HEK293 (cell line): ENCODE data around the gene EFCAB6.

Experiments used
- CTCF ChIA-PET: fragments of 350-600 bp; formaldehyde crosslinking; extraction: SDS; loops from one replicate; lab custom pipeline; 2021; ENCODE audit warnings: antibody characterized with exemption; lab: Yijun Ruan, JAX
- POLR2A ChIA-PET: fragments of 300-600 bp; formaldehyde crosslinking; extraction: SDS; loops from one replicate; lab custom pipeline; 2020; ENCODE audit warnings: antibody characterized with exemption, inconsistent platforms; lab: Yijun Ruan, JAX
- H3K27ac ChIP-seq: fragments of 200-500 bp; sonication (Bioruptor generic); 2 replicates; pipeline ENCODE4 v1.5.1; 2014; ENCODE audit warnings: low read depth, low read length, control low read depth, inconsistent platforms; ENCODE audit errors: extremely low read depth
- H3K36me3 ChIP-seq, 2 experiments: fragments of 200-500 bp in 1 of 2; sonication (Bioruptor generic) in 1 of 2; 1 replicate in 1 of 2; 2 replicates in 1 of 2; pipeline ENCODE4 v1.5.1; 2014 to 2017; ENCODE audit warnings: inconsistent platforms in 2 of 2, low read length in 2 of 2; ENCODE audit not compliant: control insufficient read depth in 2 of 2, insufficient read depth in 1 of 2
- H3K4me1 ChIP-seq: fragments of 200-500 bp; sonication (Bioruptor generic); 2 replicates; pipeline ENCODE4 v1.5.1; 2014; ENCODE audit warnings: mild to moderate bottlenecking, low read length, inconsistent platforms; ENCODE audit not compliant: control insufficient read depth, insufficient read depth
- H3K4me3 ChIP-seq: 2 replicates; pipeline ENCODE4 v1.5.1; 2011; ENCODE audit warnings: low read depth, mild to moderate bottlenecking, control low read depth, low read length, moderate library complexity
- H3K9me3 ChIP-seq: fragments of 200-500 bp; sonication (Bioruptor generic); 2 replicates; pipeline ENCODE4 v1.5.1; 2014; ENCODE audit warnings: low read depth, low read length, inconsistent platforms; ENCODE audit not compliant: control insufficient read depth, insufficient read depth
- BCL11A ChIP-seq: fragments of 450-650 bp; formaldehyde crosslinking; IDR thresholded peaks from 2 replicates; pipeline ENCODE4 v1.5.1; 2016; ENCODE audit warnings: low read depth, missing biosample characterization, missing genetic modification characterization
- HOXC10 ChIP-seq: sonication (generic); formaldehyde crosslinking; IDR thresholded peaks from 2 replicates; pipeline ENCODE4 v1.8.1; 2023; ENCODE audit warnings: mild to moderate bottlenecking, missing genetic modification reagents
- KLF1 ChIP-seq: fragments of 450-650 bp; formaldehyde crosslinking; IDR thresholded peaks from 2 replicates; pipeline ENCODE4 v1.5.1; 2016; ENCODE audit warnings: missing biosample characterization, missing genetic modification characterization
- KLF9 ChIP-seq: fragments of 450-650 bp; formaldehyde crosslinking; IDR thresholded peaks from 2 replicates; pipeline ENCODE4 v1.5.1; 2016; ENCODE audit warnings: missing biosample characterization, missing genetic modification characterization, low read depth
- OSR2 ChIP-seq: fragments of 450-650 bp; formaldehyde crosslinking; IDR thresholded peaks from 2 replicates; pipeline ENCODE4 v1.5.1; 2016; ENCODE audit warnings: missing biosample characterization, missing genetic modification characterization
- PRDM1 ChIP-seq: fragments of 450-650 bp; formaldehyde crosslinking; IDR thresholded peaks from 2 replicates; pipeline ENCODE4; 2016; ENCODE audit warnings: missing biosample characterization, missing genetic modification characterization
- SETDB1 ChIP-seq: IDR thresholded peaks from one replicate; pipeline ENCODE4 v1.6.1; 2017; ENCODE audit warnings: mild to moderate bottlenecking, low read length, moderate library complexity, mixed read lengths; ENCODE audit not compliant: insufficient read length
- TRIM28 ChIP-seq: IDR thresholded peaks from 2 replicates; pipeline ENCODE4 v1.6.1; 2011; ENCODE audit warnings: low read length, control low read depth, borderline replicate concordance
- ZBTB7A ChIP-seq: fragments of 450-650 bp; formaldehyde crosslinking; IDR thresholded peaks from 2 replicates; pipeline ENCODE4 v1.5.1; 2016; ENCODE audit warnings: low read depth, missing biosample characterization, missing genetic modification characterization
- ZFP37 ChIP-seq: fragments of 450-650 bp; formaldehyde crosslinking; IDR thresholded peaks from 2 replicates; pipeline ENCODE4 v1.5.1; 2016; ENCODE audit warnings: missing biosample characterization, missing genetic modification characterization
- ZNF112 ChIP-seq: fragments of 450-650 bp; formaldehyde crosslinking; IDR thresholded peaks from 2 replicates; pipeline ENCODE4 v1.5.0; 2017; ENCODE audit warnings: missing biosample characterization, missing genetic modification characterization
- ZNF214 ChIP-seq: fragments of 450-650 bp; formaldehyde crosslinking; IDR thresholded peaks from 2 replicates; pipeline ENCODE4 v1.5.1; 2017; ENCODE audit warnings: missing biosample characterization, mild to moderate bottlenecking, missing genetic modification characterization, borderline replicate concordance
- ZNF274 ChIP-seq, 2 experiments: fragments of 200-500 bp in 1 of 2; fragments of 450-650 bp in 1 of 2; sonication (Bioruptor generic) in 1 of 2; formaldehyde crosslinking in 1 of 2; IDR thresholded peaks; 2 replicates each; pipeline versions ENCODE4 v1.5.1 to v1.6.1; 2014 to 2016; ENCODE audit warnings: borderline replicate concordance in 1 of 2, inconsistent platforms in 1 of 2, low read length in 1 of 2, missing biosample characterization in 1 of 2, missing genetic modification characterization in 1 of 2
- ZNF292 ChIP-seq: fragments of 450-650 bp; formaldehyde crosslinking; IDR thresholded peaks from 2 replicates; pipeline ENCODE4 v1.5.1; 2016; ENCODE audit warnings: low read depth, missing biosample characterization, missing genetic modification characterization, borderline replicate concordance
- ZNF341 ChIP-seq: fragments of 450-650 bp; formaldehyde crosslinking; IDR thresholded peaks from 2 replicates; pipeline ENCODE4; 2016; ENCODE audit warnings: low read depth, missing biosample characterization, missing genetic modification characterization
- ZNF354C ChIP-seq: fragments of 450-650 bp; formaldehyde crosslinking; IDR thresholded peaks from 2 replicates; pipeline ENCODE4 v1.5.1; 2016; ENCODE audit warnings: missing biosample characterization, missing genetic modification characterization, low read depth, borderline replicate concordance
- ZNF404 ChIP-seq: fragments of 450-650 bp; formaldehyde crosslinking; IDR thresholded peaks from 2 replicates; pipeline ENCODE4 v1.5.1; 2017; ENCODE audit warnings: missing biosample characterization, missing genetic modification characterization
- ZNF433 ChIP-seq: fragments of 450-650 bp; formaldehyde crosslinking; IDR thresholded peaks from 2 replicates; pipeline ENCODE4 v1.5.1; 2016; ENCODE audit warnings: missing biosample characterization, missing genetic modification characterization, low read depth
- ZNF585B ChIP-seq: fragments of 450-650 bp; formaldehyde crosslinking; IDR thresholded peaks from 2 replicates; pipeline ENCODE4 v1.5.1; 2016; ENCODE audit warnings: missing biosample characterization, missing genetic modification characterization
- ZNF623 ChIP-seq: fragments of 450-650 bp; formaldehyde crosslinking; IDR thresholded peaks from 2 replicates; pipeline ENCODE4 v1.5.1; 2016; ENCODE audit warnings: missing biosample characterization, missing genetic modification characterization
- ZNF777 ChIP-seq: fragments of 450-650 bp; formaldehyde crosslinking; IDR thresholded peaks from 2 replicates; pipeline ENCODE4 v1.5.1; 2017; ENCODE audit warnings: missing biosample characterization, missing genetic modification characterization, borderline replicate concordance
- ZSCAN18 ChIP-seq: fragments of 450-650 bp; formaldehyde crosslinking; IDR thresholded peaks from 2 replicates; pipeline ENCODE4 v1.5.1; 2016; ENCODE audit warnings: missing biosample characterization, missing genetic modification characterization
- ZXDB ChIP-seq: fragments of 450-650 bp; formaldehyde crosslinking; IDR thresholded peaks from 2 replicates; pipeline ENCODE4 v1.5.1; 2016; ENCODE audit warnings: missing biosample characterization, missing genetic modification characterization
- TF ChIP-seq, protein P1 (sequence below): fragments of 450-650 bp; formaldehyde crosslinking; IDR thresholded peaks from 2 replicates; pipeline ENCODE4 v1.5.1; 2017; ENCODE audit warnings: missing biosample characterization, missing genetic modification characterization
- TF ChIP-seq, protein P2 (sequence below): fragments of 450-650 bp; formaldehyde crosslinking; IDR thresholded peaks from 2 replicates; pipeline ENCODE4 v1.5.1; 2016; ENCODE audit warnings: missing biosample characterization, missing genetic modification characterization
- TF ChIP-seq, protein P3 (sequence below): fragments of 450-650 bp; formaldehyde crosslinking; IDR thresholded peaks from 2 replicates; pipeline ENCODE4 v1.5.1; 2016; ENCODE audit warnings: missing biosample characterization, missing genetic modification characterization
- TF ChIP-seq, protein P4 (sequence below): fragments of 450-650 bp; formaldehyde crosslinking; IDR thresholded peaks from 2 replicates; pipeline ENCODE4 v1.5.1; 2016; ENCODE audit warnings: missing biosample characterization, missing genetic modification characterization, low read depth

The EFCAB6 gene

DNA sequence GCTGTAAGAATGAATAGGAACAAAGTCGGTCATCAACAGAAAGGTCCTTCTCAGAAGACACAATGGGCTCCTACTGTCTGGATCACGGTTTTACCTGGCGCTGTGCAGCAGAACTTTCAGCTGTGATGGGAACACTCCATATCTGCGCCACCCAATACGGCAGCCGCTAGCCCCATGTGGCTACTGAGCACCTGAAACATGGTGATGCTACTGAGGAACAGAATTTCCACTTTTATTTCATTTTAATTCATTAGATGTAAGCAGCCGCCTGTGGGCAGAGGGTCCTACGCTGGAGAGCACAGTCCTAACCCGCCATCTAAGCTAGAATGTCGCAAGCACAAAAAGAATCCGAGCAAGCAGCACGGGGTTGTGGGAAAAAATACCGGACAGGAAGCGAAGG, 47.5 kb upstream of the EFCAB6 start:
- Histone ChIP-seq H3K4me3 (no peak overlapping the region), H3K27ac (no peak overlapping the region), H3K36me3 (peaks cover 0 to 9% of the 10 kb centered on the region in 2 experiments; a peak in 1 of 3 replicates), H3K9me3 (no peaks in the 10 kb centered on the region; the same call in 1 of the 2 replicates), H3K4me1 (no peaks in the 10 kb centered on the region)
- ChIA-PET CTCF (interaction anchor here (0.6 to 2.5 kb wide), 2 partner anchors 24 to 344 kb away, joined by 3 to 13 read pairs; no protein-coding TSS in a partner anchor), POLR2A (no interaction called here)
- no peak for TF ChIP-seq ZNF214
- no peak for TF ChIP-seq ZNF341 (tag by site-specific recombination)
- no peak for TF ChIP-seq PRDM1
- no peak for TF ChIP-seq ZNF354C
- TF ChIP-seq SETDB1, result no peak
- TF ChIP-seq, protein P1, sequence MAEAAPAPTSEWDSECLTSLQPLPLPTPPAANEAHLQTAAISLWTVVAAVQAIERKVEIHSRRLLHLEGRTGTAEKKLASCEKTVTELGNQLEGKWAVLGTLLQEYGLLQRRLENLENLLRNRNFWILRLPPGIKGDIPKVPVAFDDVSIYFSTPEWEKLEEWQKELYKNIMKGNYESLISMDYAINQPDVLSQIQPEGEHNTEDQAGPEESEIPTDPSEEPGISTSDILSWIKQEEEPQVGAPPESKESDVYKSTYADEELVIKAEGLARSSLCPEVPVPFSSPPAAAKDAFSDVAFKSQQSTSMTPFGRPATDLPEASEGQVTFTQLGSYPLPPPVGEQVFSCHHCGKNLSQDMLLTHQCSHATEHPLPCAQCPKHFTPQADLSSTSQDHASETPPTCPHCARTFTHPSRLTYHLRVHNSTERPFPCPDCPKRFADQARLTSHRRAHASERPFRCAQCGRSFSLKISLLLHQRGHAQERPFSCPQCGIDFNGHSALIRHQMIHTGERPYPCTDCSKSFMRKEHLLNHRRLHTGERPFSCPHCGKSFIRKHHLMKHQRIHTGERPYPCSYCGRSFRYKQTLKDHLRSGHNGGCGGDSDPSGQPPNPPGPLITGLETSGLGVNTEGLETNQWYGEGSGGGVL, result no peak
- TF ChIP-seq, protein P2, sequence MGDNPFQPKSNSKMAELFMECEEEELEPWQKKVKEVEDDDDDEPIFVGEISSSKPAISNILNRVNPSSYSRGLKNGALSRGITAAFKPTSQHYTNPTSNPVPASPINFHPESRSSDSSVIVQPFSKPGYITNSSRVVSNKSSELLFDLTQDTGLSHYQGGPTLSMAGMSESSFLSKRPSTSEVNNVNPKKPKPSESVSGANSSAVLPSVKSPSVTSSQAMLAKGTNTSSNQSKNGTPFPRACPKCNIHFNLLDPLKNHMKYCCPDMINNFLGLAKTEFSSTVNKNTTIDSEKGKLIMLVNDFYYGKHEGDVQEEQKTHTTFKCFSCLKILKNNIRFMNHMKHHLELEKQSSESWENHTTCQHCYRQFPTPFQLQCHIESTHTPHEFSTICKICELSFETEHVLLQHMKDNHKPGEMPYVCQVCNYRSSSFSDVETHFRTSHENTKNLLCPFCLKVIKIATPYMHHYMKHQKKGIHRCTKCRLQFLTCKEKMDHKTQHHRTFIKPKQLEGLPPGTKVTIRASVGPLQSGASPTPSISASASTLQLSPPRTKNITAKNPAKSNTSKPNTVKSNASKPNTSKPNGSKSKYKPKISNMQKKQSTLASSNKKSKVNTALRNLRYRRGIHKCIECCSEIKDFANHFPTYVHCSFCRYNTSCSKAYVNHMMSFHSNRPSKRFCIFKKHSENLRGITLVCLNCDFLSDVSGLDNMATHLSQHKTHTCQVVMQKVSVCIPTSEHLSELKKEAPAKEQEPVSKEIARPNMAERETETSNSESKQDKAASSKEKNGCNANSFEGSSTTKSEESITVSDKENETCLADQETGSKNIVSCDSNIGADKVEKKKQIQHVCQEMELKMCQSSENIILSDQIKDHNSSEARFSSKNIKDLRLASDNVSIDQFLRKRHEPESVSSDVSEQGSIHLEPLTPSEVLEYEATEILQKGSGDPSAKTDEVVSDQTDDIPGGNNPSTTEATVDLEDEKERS (tag by site-specific recombination), result no peak
- TF ChIP-seq TRIM28, result no peak
- TF ChIP-seq ZNF623 (tag by site-specific recombination), result no peak
- no peak for TF ChIP-seq KLF1
- TF ChIP-seq ZSCAN18 (tag by site-specific recombination), result no peak
- TF ChIP-seq ZNF112 (tag by site-specific recombination), result no peak
- TF ChIP-seq ZNF274 (IDR thresholded peaks at IDR 0.05; ENCODE audit: low read length), result no peak
- TF ChIP-seq ZNF274 (tag by site-specific recombination; IDR thresholded peaks at IDR 0.05; ENCODE audit: borderline replicate concordance), result no peak

- peaks cover 0 to 9% of the 10 kb centered on the region in 2 experiments; a peak in 1 of 3 replicates for H3K36me3 ChIP-seq
- POLR2A ChIA-PET, result no interaction called here
- H3K27ac ChIP-seq, result no peak overlapping the region
- H3K4me3 ChIP-seq, result no peak overlapping the region
- CTCF ChIA-PET, result interaction anchor here (2.5 kb wide), 1 partner anchor 25 kb away, joined by 13 read pairs; no protein-coding TSS in a partner anchor
- H3K4me1 ChIP-seq, result no peaks in the 10 kb centered on the region
- no peaks in the 10 kb centered on the region; the same call in 1 of the 2 replicates for H3K9me3 ChIP-seq
- no peak for TF ChIP-seq ZNF404 (tag by site-specific recombination)
- no peak for TF ChIP-seq ZFP37 (tag by site-specific recombination)
- TF ChIP-seq ZBTB7A (tag by site-specific recombination), result no peak
- TF ChIP-seq, protein P3, sequence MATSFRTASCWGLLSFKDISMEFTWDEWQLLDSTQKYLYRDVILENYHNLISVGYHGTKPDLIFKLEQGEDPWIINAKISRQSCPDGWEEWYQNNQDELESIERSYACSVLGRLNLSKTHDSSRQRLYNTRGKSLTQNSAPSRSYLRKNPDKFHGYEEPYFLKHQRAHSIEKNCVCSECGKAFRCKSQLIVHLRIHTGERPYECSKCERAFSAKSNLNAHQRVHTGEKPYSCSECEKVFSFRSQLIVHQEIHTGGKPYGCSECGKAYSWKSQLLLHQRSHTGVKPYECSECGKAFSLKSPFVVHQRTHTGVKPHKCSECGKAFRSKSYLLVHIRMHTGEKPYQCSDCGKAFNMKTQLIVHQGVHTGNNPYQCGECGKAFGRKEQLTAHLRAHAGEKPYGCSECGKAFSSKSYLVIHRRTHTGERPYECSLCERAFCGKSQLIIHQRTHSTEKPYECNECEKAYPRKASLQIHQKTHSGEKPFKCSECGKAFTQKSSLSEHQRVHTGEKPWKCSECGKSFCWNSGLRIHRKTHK, result no peak
- TF ChIP-seq ZNF585B (tag by site-specific recombination), result no peak
- TF ChIP-seq ZNF292 (tag by site-specific recombination), result no peak
- TF ChIP-seq ZNF433, result no peak
- TF ChIP-seq, protein P4, sequence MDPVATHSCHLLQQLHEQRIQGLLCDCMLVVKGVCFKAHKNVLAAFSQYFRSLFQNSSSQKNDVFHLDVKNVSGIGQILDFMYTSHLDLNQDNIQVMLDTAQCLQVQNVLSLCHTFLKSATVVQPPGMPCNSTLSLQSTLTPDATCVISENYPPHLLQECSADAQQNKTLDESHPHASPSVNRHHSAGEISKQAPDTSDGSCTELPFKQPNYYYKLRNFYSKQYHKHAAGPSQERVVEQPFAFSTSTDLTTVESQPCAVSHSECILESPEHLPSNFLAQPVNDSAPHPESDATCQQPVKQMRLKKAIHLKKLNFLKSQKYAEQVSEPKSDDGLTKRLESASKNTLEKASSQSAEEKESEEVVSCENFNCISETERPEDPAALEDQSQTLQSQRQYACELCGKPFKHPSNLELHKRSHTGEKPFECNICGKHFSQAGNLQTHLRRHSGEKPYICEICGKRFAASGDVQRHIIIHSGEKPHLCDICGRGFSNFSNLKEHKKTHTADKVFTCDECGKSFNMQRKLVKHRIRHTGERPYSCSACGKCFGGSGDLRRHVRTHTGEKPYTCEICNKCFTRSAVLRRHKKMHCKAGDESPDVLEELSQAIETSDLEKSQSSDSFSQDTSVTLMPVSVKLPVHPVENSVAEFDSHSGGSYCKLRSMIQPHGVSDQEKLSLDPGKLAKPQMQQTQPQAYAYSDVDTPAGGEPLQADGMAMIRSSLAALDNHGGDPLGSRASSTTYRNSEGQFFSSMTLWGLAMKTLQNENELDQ (tag by site-specific recombination), result no peak
- TF ChIP-seq BCL11A (tag by site-specific recombination), result no peak
- no peak for TF ChIP-seq KLF9 (tag by site-specific recombination)
- TF ChIP-seq ZNF777 (tag by site-specific recombination), result no peak
- TF ChIP-seq ZXDB (tag by site-specific recombination), result no peak
- TF ChIP-seq HOXC10 (CRISPR knock-in tag), result no peak
- no peak for TF ChIP-seq OSR2 (tag by site-specific recombination)
Measured at GRCh38 chr22:43859176-43859575, 47.1 kb upstream of the EFCAB6 start.
